GM12878 (cell line): ENCODE measurements around the gene SUGCT.

Experiments
- CEBPB ChIP-seq, 2 experiments: fragments of 150-350 bp in 1 of 2; IDR thresholded peaks; 2 replicates each; pipeline ENCODE4 v1.6.1; 2012 to 2014; ENCODE audit warnings: low read depth in 2 of 2, low read length in 2 of 2, borderline replicate concordance in 1 of 2, inconsistent platforms in 1 of 2
- CEBPZ ChIP-seq: fragments of 150-350 bp; IDR thresholded peaks from 2 replicates; pipeline ENCODE4 v1.6.1; 2016; ENCODE audit warnings: low read depth, low read length
- EGR1 ChIP-seq, 2 experiments: IDR thresholded peaks; 1 replicate in 1 of 2; 2 replicates in 1 of 2; pipeline ENCODE4 v1.6.1; 2011 to 2012; ENCODE audit warnings: low read depth in 2 of 2, low read length in 2 of 2, borderline replicate concordance in 1 of 2, mild to moderate bottlenecking in 1 of 2, moderate library complexity in 1 of 2
- LARP7 ChIP-seq: fragments of 450-650 bp; IDR thresholded peaks from 2 replicates; pipeline ENCODE4 v1.6.1; 2017; ENCODE audit warnings: mild to moderate bottlenecking
- TARDBP ChIP-seq: IDR thresholded peaks from 2 replicates; pipeline ENCODE4 v1.6.1; 2016; ENCODE audit warnings: borderline replicate concordance
- YY1 ChIP-seq: IDR thresholded peaks from 2 replicates; pipeline ENCODE4 v1.6.1; 2011; ENCODE audit warnings: low read depth, mild to moderate bottlenecking, low read length
- ZNF24 ChIP-seq: fragments of 450-650 bp; IDR thresholded peaks from 2 replicates; pipeline ENCODE4 v1.6.1; 2017; ENCODE audit warnings: antibody characterized with exemption, mild to moderate bottlenecking
- TF ChIP-seq, protein P1 (sequence below): IDR thresholded peaks from 2 replicates; pipeline ENCODE4 v1.6.1; 2012; ENCODE audit warnings: low read depth, low read length, improper control_type of control experiment

GRCh38 chr7:40483630-40484029, 348.8 kb downstream of the SUGCT start:
- TF ChIP-seq YY1 = no peak
- no peak for TF ChIP-seq LARP7
- no peak for TF ChIP-seq CEBPB (IDR thresholded peaks at IDR 0.05; ENCODE audit: borderline replicate concordance in 1 of 2, low read depth in 2 of 2, low read length in 2 of 2)
- no peak for TF ChIP-seq CEBPZ
- no peak for TF ChIP-seq TARDBP
- TF ChIP-seq, protein P1, sequence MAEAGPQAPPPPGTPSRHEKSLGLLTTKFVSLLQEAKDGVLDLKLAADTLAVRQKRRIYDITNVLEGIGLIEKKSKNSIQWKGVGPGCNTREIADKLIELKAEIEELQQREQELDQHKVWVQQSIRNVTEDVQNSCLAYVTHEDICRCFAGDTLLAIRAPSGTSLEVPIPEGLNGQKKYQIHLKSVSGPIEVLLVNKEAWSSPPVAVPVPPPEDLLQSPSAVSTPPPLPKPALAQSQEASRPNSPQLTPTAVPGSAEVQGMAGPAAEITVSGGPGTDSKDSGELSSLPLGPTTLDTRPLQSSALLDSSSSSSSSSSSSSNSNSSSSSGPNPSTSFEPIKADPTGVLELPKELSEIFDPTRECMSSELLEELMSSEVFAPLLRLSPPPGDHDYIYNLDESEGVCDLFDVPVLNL = no peak
- TF ChIP-seq ZNF24 = no peak
- no peak for TF ChIP-seq EGR1 (IDR thresholded peaks at IDR 0.05; ENCODE audit: borderline replicate concordance in 1 of 2, low read depth in 2 of 2, low read length in 2 of 2)
